Posterior cingulate gyrus (tissue), 11 donors: ENCODE data around the gene RAD18.
A peak's percentile ranks its signal among the peaks of the same experiment; 100 is the strongest.

Experiments used
- DNase-seq, 10 donors: peaks; one replicate each; pipeline versions ENCODE4 v3.0.0 to v3.0.0-alpha.2; 2020 to 2021; ENCODE audit warnings: mixed read lengths in 3 of 10
- intact Hi-C: fragments of 100-400 bp; cut with DNase I; formaldehyde crosslinking; loops from one replicate; pipeline ENCODE4 v1.15.1; 2023

The RAD18 gene, protein sequence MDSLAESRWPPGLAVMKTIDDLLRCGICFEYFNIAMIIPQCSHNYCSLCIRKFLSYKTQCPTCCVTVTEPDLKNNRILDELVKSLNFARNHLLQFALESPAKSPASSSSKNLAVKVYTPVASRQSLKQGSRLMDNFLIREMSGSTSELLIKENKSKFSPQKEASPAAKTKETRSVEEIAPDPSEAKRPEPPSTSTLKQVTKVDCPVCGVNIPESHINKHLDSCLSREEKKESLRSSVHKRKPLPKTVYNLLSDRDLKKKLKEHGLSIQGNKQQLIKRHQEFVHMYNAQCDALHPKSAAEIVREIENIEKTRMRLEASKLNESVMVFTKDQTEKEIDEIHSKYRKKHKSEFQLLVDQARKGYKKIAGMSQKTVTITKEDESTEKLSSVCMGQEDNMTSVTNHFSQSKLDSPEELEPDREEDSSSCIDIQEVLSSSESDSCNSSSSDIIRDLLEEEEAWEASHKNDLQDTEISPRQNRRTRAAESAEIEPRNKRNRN

DNA sequence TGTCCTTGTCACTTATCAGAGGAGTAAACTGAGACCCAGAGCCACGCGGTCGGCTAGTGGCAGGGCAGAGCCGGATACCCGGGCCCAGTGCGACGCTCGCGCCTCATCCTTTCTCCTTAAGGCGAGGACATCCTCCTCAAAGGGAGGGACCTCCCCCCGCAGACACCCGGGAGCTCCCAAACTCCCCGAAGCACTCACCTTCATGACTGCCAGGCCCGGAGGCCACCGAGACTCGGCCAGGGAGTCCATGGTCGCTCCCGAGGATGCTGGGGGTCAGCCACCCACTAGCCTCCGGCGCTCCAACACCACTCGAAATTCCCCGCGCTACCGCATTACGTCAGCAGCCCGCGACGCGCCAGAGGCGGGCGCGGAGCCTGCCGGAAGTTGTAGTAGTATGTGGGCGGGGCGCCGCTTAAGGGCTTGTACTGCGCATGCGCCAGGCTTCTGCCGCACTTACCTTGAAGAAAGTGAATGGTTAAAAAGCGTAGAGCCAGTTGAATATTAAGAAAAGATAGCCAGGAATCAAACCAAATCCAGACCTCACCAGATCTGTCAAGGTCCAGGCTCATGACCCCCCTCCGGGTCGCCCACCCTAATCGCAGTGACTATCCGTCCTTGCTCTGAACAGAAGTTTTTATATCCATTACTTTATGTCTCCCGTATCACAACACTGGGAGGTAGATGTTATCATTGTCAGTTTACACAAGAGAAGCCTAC, at the start of gene RAD18:
RAD18 (minus strand) TSS at position 336 of the 717 bp plus-strand sequence; CDS start at position 249, 87 bp downstream.
- intact Hi-C loops = loop anchor here (10.0 kb wide), 1 partner anchor 198 kb away; the partner anchor contains the start of gene OXTR
- DNase-seq = peak; percentile 74 to 98 (median 85)

- intact Hi-C loops = no loop called here
Observed at GRCh38 chr3:9012521-9012920, 49.2 kb upstream of the RAD18 start.

GRCh38 chr3:9009976-9010545, 46.8 kb upstream of the RAD18 start:
- DNase-seq = peak in 1 of 10 donors; percentile 48
- intact Hi-C loops = no loop called here

More at GRCh38 chr3:9012521-9012920, 49.2 kb upstream of the RAD18 start:
- no peak for DNase-seq

DNA sequence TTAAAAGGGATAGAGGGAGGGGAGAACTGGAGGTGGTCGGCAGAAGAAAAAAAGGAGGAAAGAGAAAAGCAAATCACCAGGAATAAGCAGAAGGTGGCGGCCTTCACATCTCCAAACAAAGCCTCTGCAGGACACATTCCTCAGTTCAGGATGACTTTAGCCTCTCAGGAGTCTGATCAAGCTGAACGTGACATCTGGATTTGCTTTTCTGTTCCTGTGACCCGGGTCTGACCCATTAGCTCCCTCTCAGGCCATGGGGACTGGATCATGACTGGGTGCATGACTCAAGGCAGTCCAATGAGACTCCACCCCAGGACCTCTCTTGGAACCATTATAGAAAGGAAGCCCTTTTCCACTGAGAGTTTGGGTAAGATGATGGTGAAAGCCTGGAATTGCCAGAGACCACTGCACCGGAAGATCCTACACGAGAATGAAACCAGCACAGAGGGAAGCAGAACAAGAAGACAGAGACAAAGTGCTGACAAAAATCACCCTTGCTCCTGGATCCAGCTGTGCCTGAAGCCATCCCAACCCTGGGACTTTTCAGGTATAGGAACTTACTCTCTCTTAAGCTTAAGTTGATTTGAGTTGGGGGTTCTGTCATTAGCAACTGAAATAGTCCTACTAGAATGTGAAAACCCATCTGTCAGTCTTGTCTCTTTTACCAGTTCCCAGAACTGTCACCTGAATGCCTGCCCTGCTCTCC, 45.4 kb upstream of the RAD18 start:
- intact Hi-C loops = no loop called here

GRCh38 chr3:9007928-9008327, 44.7 kb upstream of the RAD18 start:
- no peak for DNase-seq
- intact Hi-C loops = no loop called here

More for the DNA sequence above, 45.4 kb upstream of the RAD18 start:
- no peak for DNase-seq

- no peak for DNase-seq
- intact Hi-C loops = no loop called here
Observed at GRCh38 chr3:9007213-9007612, 43.9 kb upstream of the RAD18 start.

GRCh38 chr3:9000041-9000440, 36.8 kb upstream of the RAD18 start:
- intact Hi-C loops = no loop called here
- no peak for DNase-seq

- no peak for DNase-seq
- intact Hi-C loops = no loop called here
Observed at GRCh38 chr3:8997151-8997550, 33.9 kb upstream of the RAD18 start.

DNA sequence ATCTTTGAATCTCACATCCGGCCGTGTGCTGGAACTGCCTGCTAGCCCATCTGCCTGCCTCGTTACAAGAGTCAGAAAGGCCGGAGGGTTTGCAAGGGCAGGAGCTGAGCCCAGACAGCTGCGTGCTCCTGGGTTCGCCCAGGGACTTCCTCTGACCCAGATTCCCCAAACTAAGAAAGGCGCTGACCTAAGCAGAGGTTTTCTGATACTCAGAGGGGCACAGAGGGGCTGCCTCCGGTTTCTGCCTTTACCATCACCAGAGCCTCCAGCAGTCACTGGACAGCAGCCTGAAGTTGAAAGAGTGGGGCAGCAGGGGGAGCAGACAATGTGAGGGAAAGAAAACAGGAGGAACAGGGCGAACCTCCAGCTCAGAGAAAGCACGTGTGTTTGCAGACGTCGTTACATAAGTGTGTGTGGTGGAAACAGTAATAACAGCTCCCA, 33.4 kb upstream of the RAD18 start:
- intact Hi-C loops = no loop called here
- peak in 9 of 10 donors; percentile 38 to 92 (median 62) for DNase-seq

- intact Hi-C loops = no loop called here
- DNase-seq = no peak
Observed at GRCh38 chr3:8996216-8996615, 32.9 kb upstream of the RAD18 start.

DNA sequence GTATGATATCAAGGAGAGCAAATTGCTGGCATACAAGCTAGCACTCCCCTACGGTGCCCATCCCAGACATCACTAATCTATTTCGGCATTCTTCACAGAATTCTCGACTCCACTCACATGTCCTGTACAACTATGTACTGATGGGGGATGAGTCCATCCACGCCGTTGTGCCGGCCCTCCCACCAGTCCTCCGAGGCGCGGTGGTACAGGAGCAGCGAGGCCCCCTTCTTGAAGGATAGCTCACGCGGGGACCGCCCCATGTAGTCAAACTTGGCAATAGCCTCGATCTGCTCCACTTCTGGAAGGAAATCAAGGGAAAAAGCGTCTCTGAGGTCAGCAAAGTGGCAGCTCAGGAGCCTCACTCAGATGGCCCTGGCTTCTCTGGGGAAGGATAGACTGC, 31.0 kb upstream of the RAD18 start:
- intact Hi-C loops = no loop called here
- DNase-seq = no peak

GRCh38 chr3:8993331-8993730, 30.1 kb upstream of the RAD18 start:
- intact Hi-C loops = no loop called here
- no peak for DNase-seq

GRCh38 chr3:8992854-8993253, 29.6 kb upstream of the RAD18 start:
- intact Hi-C loops = no loop called here
- DNase-seq = no peak

- no peak for DNase-seq
- intact Hi-C loops = no loop called here
Observed at GRCh38 chr3:8992199-8992598, 28.9 kb upstream of the RAD18 start.

- no peak for DNase-seq
Observed at GRCh38 chr3:8990266-8991215, 27.3 kb upstream of the RAD18 start.

DNA sequence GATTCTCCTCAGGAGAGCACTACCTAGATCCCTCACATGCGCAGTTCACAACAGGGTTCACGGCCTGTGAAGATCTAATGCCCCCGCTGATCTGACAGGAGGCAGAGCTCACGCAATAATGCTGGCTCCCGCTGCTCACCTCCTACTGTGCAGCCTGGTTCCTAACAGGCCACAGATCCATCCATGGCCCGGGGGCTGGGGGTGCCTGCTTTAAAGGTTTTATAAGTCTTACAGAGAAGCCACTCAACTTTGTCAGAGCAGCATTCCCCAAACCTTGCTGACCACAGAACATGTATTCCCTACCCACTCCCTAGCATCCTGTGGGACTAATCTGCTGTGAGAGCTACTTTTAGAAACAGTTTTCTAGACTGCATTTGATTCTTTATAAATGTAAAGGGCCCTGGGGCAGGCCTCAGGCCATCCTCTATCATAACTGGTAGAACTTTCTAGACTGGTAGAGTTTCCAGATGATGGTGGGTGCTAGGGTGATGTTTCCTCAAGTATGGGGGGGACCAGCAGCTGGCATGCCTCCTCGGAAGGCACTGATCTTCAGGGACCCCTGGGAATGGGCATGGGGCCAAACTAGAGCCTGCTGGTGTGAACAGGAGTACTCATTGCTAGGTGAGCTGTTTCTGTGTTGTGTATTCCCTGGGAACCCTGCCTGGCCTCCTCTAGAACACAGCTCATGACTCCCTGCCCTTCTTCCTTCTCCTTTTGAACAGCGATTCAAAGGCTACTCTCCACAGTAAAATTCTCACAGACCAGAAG, 25.7 kb upstream of the RAD18 start:
- intact Hi-C loops = loop anchor here (2.0 to 5.0 kb wide), 2 partner anchors 78 to 313 kb away; no protein-coding TSS in a partner anchor
- no peak for DNase-seq

More at GRCh38 chr3:8990266-8991215, 27.3 kb upstream of the RAD18 start:
- intact Hi-C loops = no loop called here

DNA sequence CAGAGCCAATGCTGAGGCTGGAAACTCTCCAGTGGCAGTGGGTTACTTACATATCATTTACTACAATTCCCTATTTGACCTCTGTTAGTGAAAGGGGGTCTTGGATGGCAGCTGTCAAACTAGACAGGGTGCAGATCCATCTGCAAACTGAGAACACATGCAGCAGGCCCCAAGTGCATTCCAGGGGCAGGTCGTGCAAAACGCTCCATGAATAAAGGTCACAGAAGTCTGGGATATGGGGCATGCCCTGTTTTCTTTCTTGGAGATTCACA, 25.0 kb upstream of the RAD18 start:
- no peak for DNase-seq
- intact Hi-C loops = loop anchor here (2.0 to 5.0 kb wide), 2 partner anchors 78 to 314 kb away; no protein-coding TSS in a partner anchor

- intact Hi-C loops = loop anchor here (2.0 to 5.0 kb wide), 2 partner anchors 79 to 314 kb away; no protein-coding TSS in a partner anchor
- peak; percentile 60 to 96 (median 78) for DNase-seq
Observed at GRCh38 chr3:8987645-8988383, 24.5 kb upstream of the RAD18 start.
